22Rv1 (cell line): ENCODE results near the gene CCDC13.

Source experiments
- ZFX ChIP-seq: fragments of 450-650 bp; IDR thresholded peaks from 2 replicates; pipeline ENCODE4 v1.6.1; 2017; ENCODE audit warnings: antibody characterized with exemption, borderline replicate concordance
- TF ChIP-seq, protein P1 (sequence below): fragments of 450-650 bp; IDR thresholded peaks from 2 replicates; pipeline ENCODE4 v1.5.1; 2017; ENCODE audit warnings: mild to moderate bottlenecking

DNA sequence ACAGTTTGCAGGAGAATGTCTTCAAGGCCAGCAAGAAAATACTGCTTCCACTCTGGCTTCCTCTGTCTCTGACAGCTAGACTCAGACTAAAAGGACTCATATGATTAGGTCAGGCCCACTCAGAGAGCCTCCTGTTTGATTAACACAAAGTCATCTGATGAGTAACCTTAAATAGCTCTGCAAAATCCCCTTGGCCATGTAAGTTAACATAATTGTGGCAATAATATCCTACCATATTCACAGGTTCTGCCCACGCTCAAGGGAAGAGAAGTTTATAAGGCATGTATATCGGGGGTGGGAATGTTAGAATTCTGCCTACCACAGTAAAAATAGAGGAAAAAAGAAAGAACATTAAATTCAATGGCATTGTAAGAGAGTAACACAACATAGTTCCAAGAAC lies 49.8 kb downstream of the CCDC13 start:
- TF ChIP-seq, protein P1, sequence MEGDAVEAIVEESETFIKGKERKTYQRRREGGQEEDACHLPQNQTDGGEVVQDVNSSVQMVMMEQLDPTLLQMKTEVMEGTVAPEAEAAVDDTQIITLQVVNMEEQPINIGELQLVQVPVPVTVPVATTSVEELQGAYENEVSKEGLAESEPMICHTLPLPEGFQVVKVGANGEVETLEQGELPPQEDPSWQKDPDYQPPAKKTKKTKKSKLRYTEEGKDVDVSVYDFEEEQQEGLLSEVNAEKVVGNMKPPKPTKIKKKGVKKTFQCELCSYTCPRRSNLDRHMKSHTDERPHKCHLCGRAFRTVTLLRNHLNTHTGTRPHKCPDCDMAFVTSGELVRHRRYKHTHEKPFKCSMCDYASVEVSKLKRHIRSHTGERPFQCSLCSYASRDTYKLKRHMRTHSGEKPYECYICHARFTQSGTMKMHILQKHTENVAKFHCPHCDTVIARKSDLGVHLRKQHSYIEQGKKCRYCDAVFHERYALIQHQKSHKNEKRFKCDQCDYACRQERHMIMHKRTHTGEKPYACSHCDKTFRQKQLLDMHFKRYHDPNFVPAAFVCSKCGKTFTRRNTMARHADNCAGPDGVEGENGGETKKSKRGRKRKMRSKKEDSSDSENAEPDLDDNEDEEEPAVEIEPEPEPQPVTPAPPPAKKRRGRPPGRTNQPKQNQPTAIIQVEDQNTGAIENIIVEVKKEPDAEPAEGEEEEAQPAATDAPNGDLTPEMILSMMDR: no peak
- TF ChIP-seq ZFX: no peak
